Liver (tissue), 9 donors: Measurements from ENCODE around the gene LHFPL2. TPM values are rescaled to one million over a fixed set of nuclear protein-coding genes. Genes with fewer than 3 reads are reported as not detected.
"Not testable (repeated sequence)": the region's sequence is repeated elsewhere in the genome, so short reads cannot be mapped to it uniquely, and the experiment has no call there.

Experiments
- DNase-seq: peaks from one replicate; pipeline ENCODE4 v3.0.0-alpha.2; 2017; ENCODE audit warnings: low spot score
- H3K27ac ChIP-seq, 2 donors: one replicate each; pipeline ENCODE4 v1.7.0; 2013; ENCODE audit warnings: inconsistent platforms in 2 of 2, low read length in 2 of 2, control low read depth in 1 of 2, low read depth in 1 of 2, mild to moderate bottlenecking in 1 of 2
- H3K27me3 ChIP-seq, 4 donors: one replicate each; pipeline versions ENCODE4 v1.6.1 to v1.7.0; 2013; ENCODE audit warnings: low read length in 3 of 4, inconsistent platforms in 1 of 4, mild to moderate bottlenecking in 1 of 4, moderate library complexity in 1 of 4; ENCODE audit not compliant: control insufficient read depth in 4 of 4, insufficient read depth in 4 of 4
- H3K36me3 ChIP-seq, 4 donors: one replicate each; pipeline versions ENCODE4 v1.6.1 to v1.7.0; 2013; ENCODE audit warnings: low read length in 3 of 4, mild to moderate bottlenecking in 3 of 4, low read depth in 1 of 4, moderate library complexity in 1 of 4; ENCODE audit not compliant: control insufficient read depth in 4 of 4, insufficient read depth in 3 of 4
- H3K4me1 ChIP-seq, 4 donors: one replicate each; pipeline versions ENCODE4 v1.6.1 to v1.7.0; 2013; ENCODE audit warnings: low read length in 3 of 4, mild to moderate bottlenecking in 3 of 4, moderate library complexity in 1 of 4; ENCODE audit not compliant: control insufficient read depth in 4 of 4, insufficient read depth in 4 of 4
- H3K4me3 ChIP-seq, 3 donors: one replicate each; pipeline versions ENCODE4 v1.6.1 to v1.7.0; 2013; ENCODE audit warnings: low read length in 3 of 3, control low read depth in 1 of 3, low read depth in 1 of 3, mild to moderate bottlenecking in 1 of 3
- H3K9ac ChIP-seq, 2 donors: one replicate each; pipeline ENCODE4 v1.7.0; 2013; ENCODE audit warnings: low read length in 2 of 2, mild to moderate bottlenecking in 2 of 2, moderate library complexity in 2 of 2, control low read depth in 1 of 2, low read depth in 1 of 2
- H3K9me3 ChIP-seq, 4 donors: one replicate each; pipeline versions ENCODE4 v1.6.1 to v1.7.0; 2013; ENCODE audit warnings: low read length in 3 of 4; ENCODE audit not compliant: control insufficient read depth in 4 of 4
- ATF3 ChIP-seq: IDR thresholded peaks from 2 replicates; pipeline ENCODE4 v1.6.1; 2016; ENCODE audit warnings: antibody characterized with exemption
- EGR1 ChIP-seq, 2 donors: IDR thresholded peaks; 2 replicates each; pipeline ENCODE4 v1.6.1; 2016 to 2018; ENCODE audit warnings: antibody characterized with exemption in 2 of 2, low read depth in 2 of 2
- FOXA1 ChIP-seq: IDR thresholded peaks from 2 replicates; pipeline ENCODE4 v1.6.1; 2016; ENCODE audit warnings: antibody characterized with exemption
- FOXA2 ChIP-seq: IDR thresholded peaks from 2 replicates; pipeline ENCODE4 v1.6.1; 2016; ENCODE audit warnings: antibody characterized with exemption
- GABPA ChIP-seq, 2 donors: IDR thresholded peaks in 1 of 2; conservative IDR thresholded peaks in 1 of 2; 2 replicates each; pipeline ENCODE4 v1.6.1; 2016; ENCODE audit warnings: antibody characterized with exemption in 2 of 2, mild to moderate bottlenecking in 1 of 2, moderate library complexity in 1 of 2
- HNF4A ChIP-seq, 2 donors: conservative IDR thresholded peaks; 2 replicates each; pipeline ENCODE4 v1.6.1; 2016; ENCODE audit warnings: antibody characterized with exemption in 2 of 2, mild to moderate bottlenecking in 2 of 2
- HNF4G ChIP-seq: IDR thresholded peaks from 2 replicates; pipeline ENCODE4 v1.6.1; 2016; ENCODE audit warnings: antibody characterized with exemption
- JUND ChIP-seq, 2 donors: IDR thresholded peaks; 2 replicates each; pipeline ENCODE4 v1.6.1; 2016; ENCODE audit warnings: antibody characterized with exemption in 2 of 2
- MAX ChIP-seq: IDR thresholded peaks from 2 replicates; pipeline ENCODE4 v1.6.1; 2016; ENCODE audit warnings: antibody characterized with exemption
- NR2F2 ChIP-seq: IDR thresholded peaks from 2 replicates; pipeline ENCODE4 v1.6.1; 2016; ENCODE audit warnings: antibody characterized with exemption
- RAD21 ChIP-seq, 2 donors: IDR thresholded peaks; 2 replicates each; pipeline ENCODE4 v1.6.1; 2016; ENCODE audit warnings: antibody characterized with exemption in 2 of 2, mild to moderate bottlenecking in 2 of 2
- REST ChIP-seq: IDR thresholded peaks from 2 replicates; pipeline ENCODE4 v1.6.1; 2016; ENCODE audit warnings: antibody characterized with exemption, mild to moderate bottlenecking
- RXRA ChIP-seq, 2 donors: IDR thresholded peaks; 2 replicates each; pipeline ENCODE4 v1.6.1; 2017 to 2018; ENCODE audit warnings: antibody characterized with exemption in 2 of 2, mild to moderate bottlenecking in 1 of 2
- SP1 ChIP-seq: IDR thresholded peaks from 2 replicates; pipeline ENCODE4 v1.6.1; 2018; ENCODE audit warnings: antibody characterized with exemption, mild to moderate bottlenecking
- TAF1 ChIP-seq: conservative IDR thresholded peaks from 2 replicates; pipeline ENCODE4 v1.6.1; 2016; ENCODE audit warnings: antibody characterized with exemption, mild to moderate bottlenecking
- YY1 ChIP-seq: IDR thresholded peaks from 2 replicates; pipeline ENCODE4 v1.6.1; 2016; ENCODE audit warnings: antibody characterized with exemption, mild to moderate bottlenecking
- ZBTB33 ChIP-seq: IDR thresholded peaks from 2 replicates; pipeline ENCODE4 v1.6.1; 2016; ENCODE audit warnings: antibody characterized with exemption
- WGBS: extraction: QIAGEN DNeasy Blood & Tissue Kit; methylation state at CpG from one replicate; pipeline ENCODE4 v1.1.7; 2013; 5-methylcytosine and 5-hydroxymethylcytosine counted together
- polyA plus RNA-seq, 2 donors: library from polyadenylated mRNA; stranded (reverse) in 1 of 2; unstranded in 1 of 2; fragments of 200-250 nt in 1 of 2; fragments of >200 nt in 1 of 2; fragmentation: Nextera tagmentation in 1 of 2; extraction: Ambion mirVana in 1 of 2; gene quantifications; one replicate each; pipeline versions ENCODE4 v1.2.1 to v1.2.3, GENCODE V29; 2013 to 2015
- total RNA-seq, 2 donors: library from RNA; depleted of rRNA; stranded (reverse); fragments of >200 nt; gene quantifications; one replicate each; pipeline ENCODE4 v1.2.3, GENCODE V29; 2014
- donor health status: healthy.
- donor health status: healthy.
- donor health status: healthy.
- donor health status: healthy.
- donor health status: healthy.

LHFPL2 gene
- total and polyA plus RNA-seq, 4 donors = 1.6 to 9.4 (median 5.6) TPM

- peaks cover 0 to 3% (median 0%) of the 10 kb centered on the region in 4 donors for H3K36me3 ChIP-seq
- 93% methylated on average over 2 of the region's 2 CpGs for WGBS
- no peak for DNase-seq
- H3K4me3 ChIP-seq = no peak overlapping the region
- H3K9me3 ChIP-seq = no peaks in the 10 kb centered on the region
- H3K9ac ChIP-seq = no peak overlapping the region
- H3K27ac ChIP-seq = no peak overlapping the region
- no peaks in the 10 kb centered on the region for H3K4me1 ChIP-seq
- no peaks in the 10 kb centered on the region for H3K27me3 ChIP-seq
- TF ChIP-seq RAD21 (IDR thresholded peaks at IDR 0.05) (no peak), YY1 (no peak), FOXA1 (no peak), FOXA2 (no peak), EGR1 (IDR thresholded peaks at IDR 0.05; ENCODE audit: low read depth in 2 of 2) (no peak), JUND (IDR thresholded peaks at IDR 0.05) (no peak), MAX (no peak), HNF4G (no peak), ATF3 (no peak), NR2F2 (no peak), HNF4A (conservative IDR thresholded peaks at IDR 0.05) (no peak), RXRA (IDR thresholded peaks at IDR 0.05) (no peak), SP1 (no peak), TAF1 (no peak), ZBTB33 (no peak)
These were observed 189.7 kb downstream of the LHFPL2 start for GRCh38 chr5:78458843-78459242.

- H3K36me3 ChIP-seq, H3K4me3 ChIP-seq, DNase-seq, H3K27ac ChIP-seq, H3K9ac ChIP-seq, H3K27me3 ChIP-seq, H3K4me1 ChIP-seq, H3K9me3 ChIP-seq: not testable (repeated sequence)
- WGBS = 90% methylated on average over 14 of the region's 14 CpGs
These were observed 191.1 kb downstream of the LHFPL2 start for GRCh38 chr5:78457507-78457906.

- Histone ChIP-seq H3K4me3 (no peak overlapping the region), H3K36me3 (peaks cover 0 to 5% (median 1%) of the 10 kb centered on the region in 4 donors), H3K27ac (no peak overlapping the region), H3K4me1 (no peaks in the 10 kb centered on the region), H3K9ac (no peak overlapping the region), H3K9me3 (no peaks in the 10 kb centered on the region), H3K27me3 (no peaks in the 10 kb centered on the region)
- DNase-seq = no peak
- TF ChIP-seq REST (no peak), GABPA (IDR thresholded peaks at IDR 0.05 in 1 of 2, conservative IDR thresholded peaks at IDR 0.05 in 1 of 2) (no peak), JUND (IDR thresholded peaks at IDR 0.05) (no peak), TAF1 (no peak), RAD21 (IDR thresholded peaks at IDR 0.05) (no peak), YY1 (no peak), HNF4A (conservative IDR thresholded peaks at IDR 0.05) (no peak), SP1 (no peak), MAX (no peak), ATF3 (no peak), EGR1 (IDR thresholded peaks at IDR 0.05; ENCODE audit: low read depth in 2 of 2) (no peak), NR2F2 (no peak), HNF4G (no peak), RXRA (IDR thresholded peaks at IDR 0.05) (no peak), ZBTB33 (no peak), FOXA1 (no peak)
These were observed 199.5 kb downstream of the LHFPL2 start for GRCh38 chr5:78449103-78449502.
